GM21723 (cell line): ENCODE results near the gene SSRP1.

Experiments used
- ATAC-seq: cut with Tn5 transposase; IDR thresholded peaks from one replicate; pipeline ENCODE4 v1.9.1; 2021; ENCODE audit warnings: mild to moderate bottlenecking, moderate library complexity; ENCODE audit not compliant: unreplicated experiment

The SSRP1 gene

GRCh38 chr11:57318178-57318577 is 17.5 kb downstream of the SSRP1 start:
- no peak for ATAC-seq

DNA sequence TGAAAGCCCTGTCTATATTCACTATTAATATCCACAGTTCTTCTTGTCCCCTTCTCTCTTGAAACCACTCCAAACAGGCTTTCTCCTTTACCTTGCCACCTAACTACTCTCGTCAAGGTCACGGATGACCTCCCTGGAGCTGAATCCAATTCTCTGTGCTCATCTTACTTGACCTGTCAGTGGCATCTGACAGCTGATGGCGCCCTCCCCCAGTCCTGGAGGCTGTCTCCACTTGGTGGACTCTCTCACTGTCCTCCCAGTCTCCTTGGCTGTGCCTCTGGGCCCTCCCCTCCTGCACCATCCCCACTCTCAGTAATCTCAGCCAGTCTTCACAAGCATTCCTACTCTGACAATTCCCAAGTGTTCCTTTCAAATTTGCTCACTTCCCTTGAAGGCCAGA is 19.7 kb downstream of the SSRP1 start:
- ATAC-seq, result no peak

DNA sequence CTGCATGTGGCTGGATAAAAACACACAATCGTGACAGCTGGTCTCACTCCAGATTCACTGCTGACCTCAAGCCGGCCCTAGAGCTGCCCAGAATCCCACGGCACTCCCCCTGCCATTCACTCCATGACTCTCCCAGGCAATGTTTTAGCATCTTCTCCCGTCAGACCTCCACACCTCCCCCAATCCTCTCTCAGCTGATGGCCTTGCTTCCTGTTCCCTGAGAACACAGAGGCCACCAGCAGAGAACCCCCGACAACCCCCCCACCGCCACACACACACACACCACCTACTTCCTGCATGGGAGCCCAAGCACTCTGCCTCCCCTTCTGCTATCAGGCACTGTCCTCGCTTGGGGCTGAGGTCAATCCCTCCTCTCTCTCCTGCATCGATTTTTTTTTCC is 20.2 kb downstream of the SSRP1 start:
- no peak for ATAC-seq

DNA sequence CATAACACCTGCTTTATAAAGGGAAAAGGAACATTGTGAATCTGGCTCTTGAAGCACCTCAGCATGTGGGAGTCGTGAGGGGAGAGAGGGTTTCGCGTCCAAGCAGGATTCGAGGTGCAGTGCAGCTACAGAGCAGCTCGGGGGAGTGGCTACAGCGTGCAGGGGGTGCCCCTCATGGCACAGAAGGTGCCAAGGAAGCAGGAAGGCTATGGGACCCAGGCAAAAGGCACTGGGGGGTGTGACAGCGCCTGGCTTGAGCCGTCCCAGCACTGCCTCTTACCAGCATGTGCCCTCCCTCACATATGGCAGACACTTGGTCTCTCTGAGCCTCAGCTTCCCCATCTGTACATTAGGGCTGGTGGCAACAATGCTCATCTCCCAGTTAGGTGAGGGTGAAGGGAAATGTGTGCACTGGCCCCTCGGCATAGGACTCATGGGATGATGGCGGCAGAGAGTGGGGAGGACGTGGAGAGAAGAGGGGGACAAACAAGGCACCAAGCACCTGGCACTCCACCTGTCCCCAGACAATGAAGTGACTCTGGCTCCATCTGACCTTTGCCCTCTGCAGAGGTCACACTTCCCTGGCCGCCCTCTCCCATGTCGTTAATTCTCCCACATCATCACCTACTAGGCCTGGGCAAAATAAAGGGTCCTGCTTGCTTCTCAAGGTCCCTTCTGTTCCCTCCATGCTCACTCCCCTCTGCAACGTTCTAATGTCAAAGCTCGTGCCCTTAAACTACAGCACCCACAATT is 21.3 kb downstream of the SSRP1 start:
- no peak for ATAC-seq

- ATAC-seq, result no peak
Measured at GRCh38 chr11:57313788-57314135, 21.9 kb downstream of the SSRP1 start.

GRCh38 chr11:57313071-57313787 is 22.5 kb downstream of the SSRP1 start:
- no peak for ATAC-seq

DNA sequence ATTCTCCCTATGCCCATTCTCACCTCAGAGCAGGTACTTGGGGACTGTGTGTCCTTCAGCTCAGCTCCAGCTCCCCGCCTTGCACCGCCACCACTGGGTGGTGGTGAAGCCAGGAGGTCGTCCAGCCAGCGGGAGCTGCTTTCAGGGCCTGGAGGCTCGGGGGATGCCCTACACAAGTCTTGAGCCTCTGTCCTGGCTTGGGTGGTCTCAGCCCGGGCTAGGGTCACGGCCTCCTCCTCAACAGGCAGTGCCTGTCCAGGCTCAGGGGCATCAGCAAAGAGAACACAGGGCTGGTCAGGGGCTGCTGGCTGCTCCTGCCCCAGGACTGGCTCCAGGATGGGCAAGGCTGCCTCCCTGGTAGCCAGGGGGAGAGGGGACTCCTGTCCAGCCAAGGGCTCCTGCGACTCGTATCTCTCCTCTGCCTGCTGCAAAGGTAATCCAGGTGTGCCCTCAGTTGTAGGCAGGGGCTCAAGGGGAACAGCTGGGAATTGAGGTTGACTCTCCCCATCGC is 23.1 kb downstream of the SSRP1 start:
- no peak for ATAC-seq

- ATAC-seq, result peak; percentile 97
Measured at GRCh38 chr11:57311109-57311936, 24.4 kb downstream of the SSRP1 start.

- ATAC-seq, result no peak
Measured at GRCh38 chr11:57310630-57311086, 25.0 kb downstream of the SSRP1 start.

GRCh38 chr11:57310091-57310490 is 25.6 kb downstream of the SSRP1 start:
- ATAC-seq, result no peak

DNA sequence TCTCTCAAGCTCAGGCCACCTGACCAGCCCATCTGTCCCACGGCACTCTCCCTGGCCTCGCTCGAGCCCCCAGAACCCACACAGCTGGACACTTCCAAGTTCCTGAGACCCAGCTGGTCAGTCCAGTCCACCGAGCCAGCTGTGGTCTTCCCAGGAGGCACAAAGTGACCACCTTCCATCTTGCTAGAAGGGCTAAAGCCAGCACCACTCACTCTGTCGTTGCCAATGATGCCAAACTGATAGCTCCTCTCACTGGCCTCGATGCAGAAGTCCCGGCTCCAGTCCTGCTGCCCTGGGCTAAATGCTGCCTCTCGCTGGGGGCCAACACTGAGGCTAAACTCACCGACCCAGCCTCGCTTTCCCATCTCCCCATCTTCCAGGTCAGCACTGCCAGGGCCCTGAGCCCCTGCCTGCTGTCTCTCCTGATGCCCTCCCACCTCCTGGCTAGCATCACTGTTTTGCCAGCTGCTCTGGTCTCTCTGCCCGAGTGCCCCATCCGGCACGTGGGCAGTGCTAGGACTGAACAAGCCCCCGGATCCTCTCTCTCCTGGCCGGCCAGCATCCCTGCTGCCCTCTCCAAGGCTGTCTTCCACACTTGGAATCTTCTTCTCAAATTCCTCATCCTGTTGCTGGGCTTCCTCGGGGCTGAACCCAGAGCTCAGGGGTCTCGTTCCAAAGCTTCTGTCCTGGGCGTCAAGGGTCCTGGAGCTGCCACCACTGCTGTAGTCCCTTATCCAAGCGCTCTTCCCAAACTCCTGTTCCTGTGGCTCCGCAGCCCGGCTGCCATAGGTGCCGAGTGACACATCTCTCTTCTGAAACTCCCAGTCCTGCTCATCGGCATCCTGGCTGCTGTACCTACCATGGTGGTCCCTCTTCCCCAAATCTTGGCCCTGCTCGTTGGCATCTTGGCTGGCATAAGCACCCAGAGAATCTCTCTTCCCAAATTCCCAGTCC is 26.3 kb downstream of the SSRP1 start:
- no peak for ATAC-seq

GRCh38 chr11:57308426-57309060 is 27.1 kb downstream of the SSRP1 start:
- ATAC-seq, result no peak

DNA sequence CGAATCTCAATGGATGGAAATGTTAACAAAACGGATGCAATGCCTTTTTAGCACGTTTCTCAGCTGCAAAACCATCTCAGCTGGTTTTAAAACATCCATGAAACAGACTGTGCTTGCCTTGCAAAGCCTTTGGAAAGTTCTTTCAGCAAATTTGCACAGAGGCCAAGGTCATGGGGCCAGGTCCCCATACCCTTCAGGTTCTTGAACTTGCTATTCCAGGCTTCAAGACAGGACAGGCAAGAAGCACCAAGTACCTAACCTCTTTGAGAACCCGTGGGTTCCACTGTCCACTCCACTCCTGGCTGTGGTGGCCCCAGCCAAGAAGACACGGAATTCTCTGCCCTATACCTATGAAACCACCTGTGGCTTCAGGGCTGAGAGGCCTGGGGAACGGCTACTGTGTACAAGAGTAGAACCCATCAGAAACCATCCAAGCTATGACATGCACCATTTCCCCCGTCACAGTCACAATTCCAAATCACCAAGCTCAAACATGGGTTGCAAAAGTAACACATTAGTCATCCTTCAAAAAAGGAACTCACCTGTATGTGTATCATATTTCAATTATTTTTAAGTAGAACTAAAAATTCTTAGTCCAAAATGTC is 27.9 kb downstream of the SSRP1 start:
- no peak for ATAC-seq

DNA sequence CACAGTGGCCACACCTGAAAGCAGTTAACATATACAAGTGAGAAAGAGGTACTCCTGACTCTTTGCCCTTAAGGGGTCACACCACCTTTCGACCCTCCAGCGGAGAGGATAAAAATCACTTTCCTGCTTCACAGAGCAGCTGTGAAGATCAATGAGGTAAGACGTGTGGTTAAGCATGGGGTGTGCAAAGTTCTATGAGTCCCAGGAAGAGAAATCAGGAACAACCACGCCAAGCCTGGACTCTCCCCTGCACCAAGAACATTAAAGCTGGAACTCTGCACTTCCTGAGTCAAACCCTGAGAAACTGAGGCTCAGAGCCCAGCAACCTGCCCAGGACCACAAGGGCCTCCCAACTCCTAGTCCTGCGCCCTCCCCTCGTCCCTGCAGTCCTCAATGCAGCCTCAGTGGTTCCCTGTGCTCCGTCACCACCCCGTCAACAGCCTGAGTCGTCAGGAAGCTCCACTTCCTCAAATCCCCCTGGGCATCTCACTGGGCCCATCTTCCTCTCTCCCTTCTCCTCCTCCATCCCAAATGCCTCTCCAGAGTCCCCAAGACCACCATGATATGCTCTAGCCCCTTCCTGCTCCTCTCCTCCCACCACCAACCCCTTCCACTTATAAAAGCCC is 28.6 kb downstream of the SSRP1 start:
- ATAC-seq, result no peak

- ATAC-seq, result no peak
Measured at GRCh38 chr11:57306161-57306876, 29.4 kb downstream of the SSRP1 start.

- ATAC-seq, result no peak
Measured at GRCh38 chr11:57305523-57305922, 30.2 kb downstream of the SSRP1 start.

DNA sequence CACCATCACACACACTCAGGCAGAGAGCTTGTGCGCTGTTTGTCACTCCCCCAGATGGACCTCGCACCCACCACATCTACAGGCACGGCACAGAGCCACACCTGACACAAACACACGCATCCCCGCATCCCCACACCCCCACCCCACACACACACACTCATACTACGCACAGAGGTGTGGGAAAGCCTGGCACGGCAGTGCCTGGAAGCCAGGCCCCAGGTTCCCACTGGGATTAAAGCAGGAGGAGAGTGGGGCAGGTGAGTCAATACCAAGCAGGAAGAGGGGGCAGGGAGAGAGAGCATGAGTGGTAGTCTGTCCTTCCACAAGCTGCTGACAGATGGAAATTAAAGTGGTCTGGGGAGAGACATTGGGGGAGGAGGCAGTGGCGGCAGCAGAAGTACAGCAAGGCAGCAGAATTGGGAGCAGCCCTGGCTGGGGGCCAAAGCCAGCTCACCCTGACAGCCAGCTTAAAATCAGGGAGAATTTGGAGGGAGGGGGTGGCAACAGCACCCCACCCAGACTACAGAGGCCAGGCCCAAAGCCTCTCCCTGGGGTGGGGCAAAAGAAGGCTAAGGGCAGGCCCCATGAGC is 31.6 kb downstream of the SSRP1 start:
- ATAC-seq, result no peak
